SH-SY5Y (cell line): ENCODE measurements around the gene PKN1.

Experiments used
- GATA2 ChIP-seq: IDR thresholded peaks from 2 replicates; pipeline ENCODE4 v1.6.1; 2011; ENCODE audit warnings: mild to moderate bottlenecking, low read depth, low read length
- GATA3 ChIP-seq: IDR thresholded peaks from 2 replicates; pipeline ENCODE4 v1.6.1; 2011; ENCODE audit warnings: low read depth, mild to moderate bottlenecking, low read length, moderate library complexity

Gene PKN1

DNA sequence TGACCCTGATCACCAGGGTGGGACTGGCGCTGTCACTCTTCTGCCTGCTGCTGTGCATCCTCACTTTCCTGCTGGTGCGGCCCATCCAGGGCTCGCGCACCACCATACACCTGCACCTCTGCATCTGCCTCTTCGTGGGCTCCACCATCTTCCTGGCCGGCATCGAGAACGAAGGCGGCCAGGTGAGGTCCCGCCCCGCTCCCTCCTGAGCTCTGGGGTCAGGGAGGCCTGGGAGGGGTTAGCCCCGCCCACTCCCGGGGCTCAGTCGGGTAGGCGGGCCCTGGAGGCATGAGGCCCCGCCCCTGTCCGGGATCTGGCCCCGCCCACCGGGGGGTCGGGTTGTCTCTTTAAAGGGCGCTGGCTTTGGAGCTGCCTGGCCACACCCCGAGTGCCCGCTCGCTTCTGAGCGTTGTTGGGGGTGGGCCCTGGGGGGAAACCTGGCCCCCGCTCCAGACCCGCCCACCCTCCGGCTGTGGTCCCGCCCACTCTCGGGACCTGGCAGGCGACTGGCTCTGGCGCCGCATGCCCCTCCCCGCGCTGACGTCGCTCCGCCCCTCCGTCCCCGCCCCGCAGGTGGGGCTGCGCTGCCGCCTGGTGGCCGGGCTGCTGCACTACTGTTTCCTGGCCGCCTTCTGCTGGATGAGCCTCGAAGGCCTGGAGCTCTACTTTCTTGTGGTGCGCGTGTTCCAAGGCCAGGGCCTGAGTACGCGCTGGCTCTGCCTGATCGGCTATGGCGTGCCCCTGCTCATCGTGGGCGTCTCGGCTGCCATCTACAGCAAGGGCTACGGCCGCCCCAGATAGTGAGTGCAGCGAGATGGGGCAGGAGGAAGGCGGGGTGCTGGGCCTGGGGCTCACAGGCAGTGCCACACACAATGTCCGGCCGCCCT lies 27.1 kb upstream of the PKN1 start:
- TF ChIP-seq GATA3 (no peak), GATA2 (no peak)

DNA sequence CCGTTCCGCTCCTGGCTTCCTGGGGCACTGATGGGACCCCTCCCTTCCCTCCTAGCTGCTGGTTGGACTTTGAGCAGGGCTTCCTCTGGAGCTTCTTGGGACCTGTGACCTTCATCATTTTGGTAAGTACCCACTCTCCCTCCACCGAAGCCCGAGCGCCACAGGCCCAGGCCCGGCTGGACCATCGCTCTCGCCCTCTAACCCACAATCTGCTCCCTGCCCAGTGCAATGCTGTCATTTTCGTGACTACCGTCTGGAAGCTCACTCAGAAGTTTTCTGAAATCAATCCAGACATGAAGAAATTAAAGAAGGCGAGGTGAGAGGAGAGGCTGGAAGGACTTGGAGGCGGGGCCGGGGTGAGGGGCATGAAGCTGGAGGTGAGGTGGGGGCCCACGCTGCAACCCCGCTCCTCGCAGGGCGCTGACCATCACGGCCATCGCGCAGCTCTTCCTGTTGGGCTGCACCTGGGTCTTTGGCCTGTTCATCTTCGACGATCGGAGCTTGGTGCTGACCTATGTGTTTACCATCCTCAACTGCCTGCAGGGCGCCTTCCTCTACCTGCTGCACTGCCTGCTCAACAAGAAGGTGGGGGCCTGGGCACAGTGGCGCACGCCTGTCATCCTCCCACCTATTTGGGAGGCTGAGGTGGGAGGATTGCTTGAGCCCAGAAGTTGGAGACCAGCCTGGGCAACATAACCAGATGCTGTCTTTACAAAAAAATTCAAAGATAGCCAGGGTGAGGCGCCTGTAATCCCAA lies 26.3 kb upstream of the PKN1 start:
- TF ChIP-seq GATA3 (no peak), GATA2 (no peak)

DNA sequence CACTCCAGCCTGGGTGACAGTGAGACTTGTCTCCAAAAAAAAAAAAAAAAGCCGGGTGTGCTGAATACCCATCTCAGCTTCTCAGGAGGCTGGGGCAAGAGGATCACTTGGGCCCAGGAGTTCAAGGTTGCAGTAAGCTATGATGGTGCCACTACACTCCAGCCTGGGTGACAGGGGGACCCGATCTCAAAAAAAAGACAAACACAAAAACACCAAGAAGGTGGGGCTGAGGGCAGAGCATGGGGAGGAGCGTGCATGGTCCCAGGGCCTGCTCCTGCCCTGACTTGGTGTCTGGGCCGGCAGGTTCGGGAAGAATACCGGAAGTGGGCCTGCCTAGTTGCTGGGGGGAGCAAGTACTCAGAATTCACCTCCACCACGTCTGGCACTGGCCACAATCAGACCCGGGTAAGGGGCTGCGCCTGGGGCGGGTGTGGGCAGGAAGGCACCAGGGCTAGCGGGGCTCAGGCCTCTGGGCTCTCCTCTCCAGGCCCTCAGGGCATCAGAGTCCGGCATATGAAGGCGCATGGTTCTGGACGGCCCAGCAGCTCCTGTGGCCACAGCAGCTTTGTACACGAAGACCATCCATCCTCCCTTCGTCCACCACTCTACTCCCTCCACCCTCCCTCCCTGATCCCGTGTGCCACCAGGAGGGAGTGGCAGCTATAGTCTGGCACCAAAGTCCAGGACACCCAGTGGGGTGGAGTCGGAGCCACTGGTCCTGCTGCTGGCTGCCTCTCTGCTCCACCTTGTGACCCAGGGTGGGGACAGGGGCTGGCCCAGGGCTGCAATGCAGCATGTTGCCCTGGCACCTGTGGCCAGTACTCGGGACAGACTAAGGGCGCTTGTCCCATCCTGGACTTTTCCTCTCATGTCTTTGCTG lies 25.3 kb upstream of the PKN1 start:
- TF ChIP-seq GATA3 (no peak), GATA2 (no peak)

DNA sequence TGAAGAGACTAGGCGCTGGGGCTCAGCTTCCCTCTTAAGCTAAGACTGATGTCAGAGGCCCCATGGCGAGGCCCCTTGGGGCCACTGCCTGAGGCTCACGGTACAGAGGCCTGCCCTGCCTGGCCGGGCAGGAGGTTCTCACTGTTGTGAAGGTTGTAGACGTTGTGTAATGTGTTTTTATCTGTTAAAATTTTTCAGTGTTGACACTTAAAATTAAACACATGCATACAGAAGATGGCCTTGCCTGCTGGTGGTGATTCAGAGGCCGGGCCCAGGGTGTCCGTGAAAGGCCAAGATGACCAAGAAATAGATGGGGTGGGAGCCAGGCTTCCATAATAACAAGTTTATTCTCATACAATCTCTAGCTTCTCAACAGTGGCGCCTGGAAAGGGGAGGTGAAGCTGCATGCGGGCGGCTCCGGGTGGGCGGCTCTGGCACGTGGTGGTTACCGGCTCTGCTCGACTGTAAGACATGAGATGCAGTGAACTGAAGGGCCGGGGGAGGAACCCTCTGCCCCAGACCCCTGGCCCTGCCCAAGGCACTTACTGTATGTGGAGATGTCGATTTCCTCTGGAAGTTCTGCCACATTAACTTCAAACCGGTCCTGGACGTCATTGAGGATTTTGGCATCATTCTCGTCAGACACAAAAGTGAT lies 24.5 kb upstream of the PKN1 start:
- TF ChIP-seq GATA3 (no peak), GATA2 (no peak)

DNA sequence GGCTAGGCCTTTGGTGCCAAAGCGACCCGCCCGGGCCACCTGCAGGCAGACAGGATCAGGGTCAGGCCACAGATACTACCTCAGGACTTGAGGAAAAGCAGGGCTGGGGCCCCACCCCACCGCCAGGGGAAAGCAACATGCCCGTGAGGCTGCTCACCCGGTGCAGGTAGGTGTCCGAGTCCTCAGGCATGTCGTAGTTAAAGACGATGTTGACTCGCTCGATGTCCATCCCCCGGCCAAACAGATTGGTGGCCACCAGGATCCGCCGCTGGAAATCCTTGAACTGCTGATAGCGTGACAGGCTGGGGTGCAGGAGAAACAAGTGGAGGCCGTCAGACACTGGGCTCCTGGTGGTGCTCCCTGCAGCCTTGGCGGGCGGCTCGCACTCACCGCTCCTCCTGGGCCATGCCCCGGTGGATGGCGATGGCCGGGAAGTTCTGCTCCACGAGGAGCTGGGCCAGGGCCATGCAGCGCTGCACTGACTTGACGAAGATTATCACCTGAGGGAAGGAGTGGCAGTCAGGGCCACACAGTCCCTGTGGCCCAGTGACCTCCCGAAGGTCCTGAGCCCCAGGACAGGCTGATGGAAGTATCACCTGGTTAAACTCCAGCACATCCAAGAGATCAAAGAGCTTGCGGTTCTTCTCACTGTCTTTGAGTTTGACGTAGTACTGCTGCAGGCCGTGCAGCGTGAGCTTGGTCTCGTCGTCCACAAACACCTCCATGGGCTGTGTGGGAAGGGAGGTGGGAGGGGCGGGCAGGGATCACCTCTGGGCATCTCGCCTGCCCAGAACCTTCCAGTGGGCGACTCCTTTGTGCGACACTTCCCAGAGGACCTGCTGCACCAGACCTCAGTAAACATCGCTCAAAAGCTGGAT lies 23.7 kb upstream of the PKN1 start:
- no peak for TF ChIP-seq GATA2
- TF ChIP-seq GATA3 = no peak

DNA sequence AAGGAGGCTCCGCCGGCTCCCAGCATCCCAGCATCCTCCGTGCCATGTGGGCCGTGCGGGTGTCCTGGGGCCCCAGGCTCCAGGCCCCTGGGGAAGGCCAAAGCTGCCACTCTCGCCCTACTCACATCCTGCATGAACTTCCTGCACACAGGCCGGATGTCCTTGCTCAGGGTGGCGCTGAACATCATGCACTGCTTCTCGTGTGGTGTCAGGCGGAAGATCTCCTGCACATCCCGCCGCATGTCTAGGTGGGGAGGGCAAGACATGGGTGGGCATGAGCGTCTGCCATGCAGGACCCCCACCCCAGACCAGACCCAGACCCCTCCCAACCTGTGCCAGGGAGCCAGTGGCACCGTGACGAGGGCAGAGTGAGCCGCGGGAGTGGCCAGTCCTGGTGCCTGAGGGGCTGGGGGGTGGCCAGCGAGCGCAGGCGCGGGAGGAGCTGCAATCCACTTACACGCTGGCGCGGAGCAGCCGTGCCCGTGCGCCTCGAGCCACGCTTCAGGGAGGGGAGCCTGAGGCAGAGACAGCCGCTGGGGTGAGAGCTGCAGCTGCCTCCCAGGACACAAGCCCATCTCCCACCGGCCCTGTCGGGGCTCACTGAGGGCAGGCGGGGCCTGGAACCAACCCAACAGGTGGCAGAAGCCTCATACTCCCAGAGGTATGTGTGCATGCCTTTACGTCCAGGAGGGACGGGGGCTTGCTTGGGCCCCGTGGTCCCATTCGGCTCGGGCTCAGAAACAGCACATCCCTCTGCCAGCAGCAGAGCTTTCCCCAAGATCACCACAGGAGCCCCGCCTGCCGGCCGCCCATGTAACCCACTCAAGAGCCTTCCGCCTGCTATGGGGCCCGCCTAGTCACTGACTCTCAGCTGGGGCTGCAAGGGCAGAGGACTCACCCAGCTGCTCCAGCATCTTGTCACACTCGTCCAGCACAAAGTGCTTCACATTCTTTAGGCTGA lies 22.7 kb upstream of the PKN1 start:
- TF ChIP-seq GATA3 (no peak), GATA2 (no peak)

DNA sequence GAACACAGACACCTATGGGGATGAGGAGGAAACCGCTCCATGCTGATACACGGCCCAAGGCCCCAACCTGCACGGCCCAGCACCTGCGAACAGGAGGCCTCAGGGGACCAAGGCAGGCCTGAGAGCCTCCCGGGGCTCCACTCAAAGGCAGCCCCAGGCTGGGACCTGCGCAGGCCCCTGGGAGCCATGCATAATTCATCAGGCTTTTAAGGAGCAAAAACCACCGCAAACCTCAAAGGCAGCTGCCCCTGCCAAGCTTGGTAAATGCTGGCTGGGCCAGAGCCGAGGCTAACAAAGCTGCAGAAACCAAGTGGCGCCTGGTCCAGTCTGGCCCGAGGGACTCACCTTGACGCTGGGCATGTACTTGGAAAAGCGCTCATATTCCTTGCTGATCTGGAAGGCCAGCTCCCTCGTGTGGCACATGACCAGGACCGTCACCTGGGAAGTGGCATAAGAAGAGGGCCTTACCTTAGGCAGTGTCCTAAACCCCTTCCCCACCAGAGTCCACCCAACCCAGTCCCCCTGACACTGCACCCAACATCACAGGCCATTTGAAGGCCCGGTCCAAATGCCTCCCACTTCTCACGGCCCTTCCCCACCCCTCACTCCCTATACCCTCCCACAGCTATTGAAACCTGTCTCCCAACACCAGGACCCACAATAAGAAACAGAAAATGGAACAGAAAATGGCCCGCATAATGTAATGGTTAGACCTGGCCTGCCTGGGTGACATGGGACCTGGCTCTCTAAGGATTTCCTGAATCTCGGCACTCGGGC lies 21.8 kb upstream of the PKN1 start:
- no peak for TF ChIP-seq GATA3

DNA sequence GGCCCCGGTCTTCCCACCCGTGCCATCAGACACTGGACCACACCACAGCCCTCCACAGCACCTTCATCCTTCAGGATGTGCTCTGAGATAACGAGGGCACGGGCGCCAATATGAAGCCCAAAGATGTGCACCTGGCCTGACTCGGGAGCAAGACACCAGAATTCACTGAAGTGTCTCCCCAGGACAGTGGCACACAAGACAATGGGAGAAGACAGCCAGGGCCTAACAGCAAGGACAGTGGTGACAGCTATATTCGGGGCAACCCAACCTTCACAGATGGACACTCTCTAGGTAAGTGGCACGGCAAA lies 21.2 kb upstream of the PKN1 start:
- TF ChIP-seq GATA2 = no peak
- TF ChIP-seq GATA3 = no peak

DNA sequence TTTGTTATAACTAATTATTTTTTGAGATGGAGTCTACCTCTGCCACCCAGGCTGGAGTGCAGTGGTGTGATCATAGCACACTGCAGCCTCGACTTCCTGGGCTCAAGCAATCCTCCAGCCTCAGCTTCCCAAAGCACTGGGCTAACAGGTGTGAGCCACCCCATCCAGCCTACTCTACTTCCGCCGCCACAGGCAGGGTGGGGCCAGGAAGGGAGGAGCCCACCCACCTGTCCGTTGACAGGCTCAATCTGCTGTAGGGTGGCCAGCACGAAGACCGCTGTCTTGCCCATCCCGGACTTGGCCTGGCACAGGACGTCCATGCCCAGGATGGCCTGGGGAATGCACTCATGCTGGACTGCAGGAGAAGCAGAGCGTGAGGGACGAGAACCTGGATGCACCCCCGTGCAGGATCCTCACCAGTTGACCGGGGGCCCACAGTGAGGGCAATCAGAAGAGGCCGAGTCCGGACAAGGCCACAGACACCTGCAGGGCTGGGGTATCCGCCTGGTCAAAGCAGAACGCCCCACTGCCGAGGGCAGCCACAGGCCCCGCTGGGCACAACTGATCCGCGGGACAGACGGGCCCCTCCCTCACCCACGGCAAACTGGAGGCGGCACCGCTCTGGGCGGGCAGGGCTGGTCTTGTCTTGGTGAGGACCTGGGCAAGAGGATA lies 20.6 kb upstream of the PKN1 start:
- TF ChIP-seq GATA3 = no peak

DNA sequence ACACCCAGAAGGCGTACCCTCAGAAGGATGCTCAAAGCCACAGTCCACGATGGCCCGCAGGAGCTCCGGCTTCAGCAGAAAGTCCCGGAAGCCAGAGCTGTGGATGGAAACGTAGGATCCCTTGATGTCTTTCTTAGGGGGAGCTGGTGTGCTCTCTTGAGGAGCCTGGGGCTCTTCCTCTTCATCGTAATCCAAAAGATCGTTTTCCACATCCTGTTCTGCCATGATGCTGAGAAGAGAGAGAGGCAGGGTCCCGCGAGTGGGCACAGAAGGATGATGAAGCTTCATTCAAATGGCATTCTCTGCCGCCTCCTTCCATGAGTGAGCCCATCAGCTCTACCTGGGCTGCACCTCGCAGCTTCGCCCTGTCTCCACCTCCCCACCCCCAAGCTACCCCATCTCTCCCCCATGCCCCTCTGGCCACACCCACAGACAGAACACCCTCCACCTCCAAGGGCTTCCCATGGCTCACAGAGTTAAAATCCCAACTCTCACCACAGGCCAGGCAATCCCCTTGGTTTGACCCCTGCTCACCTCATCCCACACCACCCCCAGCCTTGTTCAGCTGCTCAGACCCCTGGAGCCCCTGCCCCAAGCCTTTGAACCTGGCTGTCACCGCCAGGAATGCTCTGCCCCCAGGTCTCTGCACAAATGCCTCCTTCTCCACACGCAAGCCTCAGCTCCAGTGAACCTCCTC lies 20.0 kb upstream of the PKN1 start:
- TF ChIP-seq GATA2 (no peak), GATA3 (no peak)

DNA sequence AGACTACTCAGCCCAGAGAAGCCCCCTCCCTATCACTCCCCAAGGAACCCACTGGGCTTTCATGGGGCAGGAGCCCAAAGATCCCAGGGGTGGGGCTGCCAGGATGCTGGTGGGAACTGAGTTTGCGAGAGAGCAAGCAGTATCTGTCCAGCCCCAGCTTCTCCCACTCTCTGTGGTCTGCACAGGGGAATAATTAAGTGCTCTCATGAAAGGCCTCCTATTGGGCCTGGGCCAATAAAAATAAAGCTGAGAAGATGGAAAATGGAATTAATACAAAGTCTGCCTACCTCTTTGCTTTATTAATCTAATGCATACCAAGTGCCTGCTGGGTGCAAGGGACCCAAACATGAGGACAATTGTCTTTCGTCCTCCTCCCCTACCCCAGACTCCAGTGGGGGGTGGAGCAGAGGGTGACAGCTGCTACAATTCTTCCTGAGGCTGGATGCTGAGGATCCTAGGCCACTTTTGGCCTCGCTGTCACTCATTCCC lies 19.4 kb upstream of the PKN1 start:
- TF ChIP-seq GATA2 (no peak), GATA3 (no peak)
